Liver (tissue), 9 donors: ENCODE results near the gene PREX1. TPM values are rescaled to one million over a fixed set of nuclear protein-coding genes. Genes with fewer than 3 reads are reported as not detected.

Source experiments
- DNase-seq: peaks from one replicate; pipeline ENCODE4 v3.0.0-alpha.2; 2017; ENCODE audit warnings: low spot score
- H3K27ac ChIP-seq, 2 donors: one replicate each; pipeline ENCODE4 v1.7.0; 2013; ENCODE audit warnings: inconsistent platforms in 2 of 2, low read length in 2 of 2, control low read depth in 1 of 2, low read depth in 1 of 2, mild to moderate bottlenecking in 1 of 2
- H3K27me3 ChIP-seq, 4 donors: one replicate each; pipeline versions ENCODE4 v1.6.1 to v1.7.0; 2013; ENCODE audit warnings: low read length in 3 of 4, inconsistent platforms in 1 of 4, mild to moderate bottlenecking in 1 of 4, moderate library complexity in 1 of 4; ENCODE audit not compliant: control insufficient read depth in 4 of 4, insufficient read depth in 4 of 4
- H3K36me3 ChIP-seq, 4 donors: one replicate each; pipeline versions ENCODE4 v1.6.1 to v1.7.0; 2013; ENCODE audit warnings: low read length in 3 of 4, mild to moderate bottlenecking in 3 of 4, low read depth in 1 of 4, moderate library complexity in 1 of 4; ENCODE audit not compliant: control insufficient read depth in 4 of 4, insufficient read depth in 3 of 4
- H3K4me1 ChIP-seq, 4 donors: one replicate each; pipeline versions ENCODE4 v1.6.1 to v1.7.0; 2013; ENCODE audit warnings: low read length in 3 of 4, mild to moderate bottlenecking in 3 of 4, moderate library complexity in 1 of 4; ENCODE audit not compliant: control insufficient read depth in 4 of 4, insufficient read depth in 4 of 4
- H3K4me3 ChIP-seq, 3 donors: one replicate each; pipeline versions ENCODE4 v1.6.1 to v1.7.0; 2013; ENCODE audit warnings: low read length in 3 of 3, control low read depth in 1 of 3, low read depth in 1 of 3, mild to moderate bottlenecking in 1 of 3
- H3K9ac ChIP-seq, 2 donors: one replicate each; pipeline ENCODE4 v1.7.0; 2013; ENCODE audit warnings: low read length in 2 of 2, mild to moderate bottlenecking in 2 of 2, moderate library complexity in 2 of 2, control low read depth in 1 of 2, low read depth in 1 of 2
- H3K9me3 ChIP-seq, 4 donors: one replicate each; pipeline versions ENCODE4 v1.6.1 to v1.7.0; 2013; ENCODE audit warnings: low read length in 3 of 4; ENCODE audit not compliant: control insufficient read depth in 4 of 4
- EGR1 ChIP-seq, 2 donors: IDR thresholded peaks; 2 replicates each; pipeline ENCODE4 v1.6.1; 2016 to 2018; ENCODE audit warnings: antibody characterized with exemption in 2 of 2, low read depth in 2 of 2
- FOXA1 ChIP-seq: IDR thresholded peaks from 2 replicates; pipeline ENCODE4 v1.6.1; 2016; ENCODE audit warnings: antibody characterized with exemption
- FOXA2 ChIP-seq: IDR thresholded peaks from 2 replicates; pipeline ENCODE4 v1.6.1; 2016; ENCODE audit warnings: antibody characterized with exemption
- GABPA ChIP-seq, 2 donors: IDR thresholded peaks in 1 of 2; conservative IDR thresholded peaks in 1 of 2; 2 replicates each; pipeline ENCODE4 v1.6.1; 2016; ENCODE audit warnings: antibody characterized with exemption in 2 of 2, mild to moderate bottlenecking in 1 of 2, moderate library complexity in 1 of 2
- HNF4A ChIP-seq, 2 donors: conservative IDR thresholded peaks; 2 replicates each; pipeline ENCODE4 v1.6.1; 2016; ENCODE audit warnings: antibody characterized with exemption in 2 of 2, mild to moderate bottlenecking in 2 of 2
- HNF4G ChIP-seq: IDR thresholded peaks from 2 replicates; pipeline ENCODE4 v1.6.1; 2016; ENCODE audit warnings: antibody characterized with exemption
- NR2F2 ChIP-seq: IDR thresholded peaks from 2 replicates; pipeline ENCODE4 v1.6.1; 2016; ENCODE audit warnings: antibody characterized with exemption
- RAD21 ChIP-seq, 2 donors: IDR thresholded peaks; 2 replicates each; pipeline ENCODE4 v1.6.1; 2016; ENCODE audit warnings: antibody characterized with exemption in 2 of 2, mild to moderate bottlenecking in 2 of 2
- RXRA ChIP-seq, 2 donors: IDR thresholded peaks; 2 replicates each; pipeline ENCODE4 v1.6.1; 2017 to 2018; ENCODE audit warnings: antibody characterized with exemption in 2 of 2, mild to moderate bottlenecking in 1 of 2
- SP1 ChIP-seq: IDR thresholded peaks from 2 replicates; pipeline ENCODE4 v1.6.1; 2018; ENCODE audit warnings: antibody characterized with exemption, mild to moderate bottlenecking
- YY1 ChIP-seq: IDR thresholded peaks from 2 replicates; pipeline ENCODE4 v1.6.1; 2016; ENCODE audit warnings: antibody characterized with exemption, mild to moderate bottlenecking
- WGBS: extraction: QIAGEN DNeasy Blood & Tissue Kit; methylation state at CpG from one replicate; pipeline ENCODE4 v1.1.7; 2013; 5-methylcytosine and 5-hydroxymethylcytosine counted together
- polyA plus RNA-seq, 2 donors: library from polyadenylated mRNA; stranded (reverse) in 1 of 2; unstranded in 1 of 2; fragments of 200-250 nt in 1 of 2; fragments of >200 nt in 1 of 2; fragmentation: Nextera tagmentation in 1 of 2; extraction: Ambion mirVana in 1 of 2; gene quantifications; one replicate each; pipeline versions ENCODE4 v1.2.1 to v1.2.3, GENCODE V29; 2013 to 2015
- total RNA-seq, 2 donors: library from RNA; depleted of rRNA; stranded (reverse); fragments of >200 nt; gene quantifications; one replicate each; pipeline ENCODE4 v1.2.3, GENCODE V29; 2014
- TF ChIP-seq, protein P1 (sequence below): IDR thresholded peaks from 2 replicates; pipeline ENCODE4 v1.6.1; 2016; ENCODE audit warnings: antibody characterized with exemption
- TF ChIP-seq, protein P2 (sequence below): IDR thresholded peaks from 2 replicates; pipeline ENCODE4 v1.6.1; 2016; ENCODE audit warnings: antibody characterized with exemption
- TF ChIP-seq, protein P3 (sequence below): IDR thresholded peaks from 2 replicates; pipeline ENCODE4 v1.6.1; 2016; ENCODE audit warnings: antibody characterized with exemption
- TF ChIP-seq, protein P4 (sequence below): IDR thresholded peaks from 2 replicates; pipeline ENCODE4 v1.6.1; 2016; ENCODE audit warnings: antibody characterized with exemption, mild to moderate bottlenecking
- donor health status: healthy.
- donor health status: healthy.
- donor health status: healthy.
- donor health status: healthy.
- donor health status: healthy.

PREX1 gene
- total and polyA plus RNA-seq, 4 donors, result 2.2 to 18.0 (median 10.8) TPM

DNA sequence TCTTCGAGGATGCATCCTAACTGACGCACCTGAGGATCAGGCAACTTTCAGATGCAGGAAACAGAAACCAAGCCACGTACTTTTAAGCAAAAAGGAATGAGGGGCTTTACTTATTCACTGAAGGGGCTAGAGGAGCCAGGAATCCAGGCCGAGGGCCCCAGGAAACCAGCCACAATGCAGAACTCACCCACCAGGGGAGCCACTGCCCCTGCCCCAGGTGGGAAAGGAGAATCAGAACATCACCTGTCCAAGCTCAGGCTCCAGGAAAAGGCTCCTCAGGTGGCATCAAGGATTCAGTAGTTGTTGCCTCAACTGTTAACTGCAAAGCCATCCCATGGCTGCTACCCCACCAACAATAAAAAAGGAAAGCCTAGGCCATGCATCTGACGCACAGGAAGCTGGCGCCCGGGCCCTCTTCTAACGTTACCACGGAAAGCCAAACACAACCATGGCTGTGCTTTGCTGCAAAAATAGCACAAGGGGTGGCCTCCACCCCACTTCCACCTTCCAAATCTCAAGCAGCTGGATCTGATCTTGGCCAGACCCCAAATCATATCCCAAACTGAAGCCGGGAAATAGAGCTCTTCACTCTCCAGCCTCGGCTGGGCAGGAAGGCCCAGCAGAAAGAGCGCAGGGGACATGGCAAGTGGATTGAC, 121.0 kb downstream of the PREX1 start (continued):
- TF ChIP-seq, protein P1, sequence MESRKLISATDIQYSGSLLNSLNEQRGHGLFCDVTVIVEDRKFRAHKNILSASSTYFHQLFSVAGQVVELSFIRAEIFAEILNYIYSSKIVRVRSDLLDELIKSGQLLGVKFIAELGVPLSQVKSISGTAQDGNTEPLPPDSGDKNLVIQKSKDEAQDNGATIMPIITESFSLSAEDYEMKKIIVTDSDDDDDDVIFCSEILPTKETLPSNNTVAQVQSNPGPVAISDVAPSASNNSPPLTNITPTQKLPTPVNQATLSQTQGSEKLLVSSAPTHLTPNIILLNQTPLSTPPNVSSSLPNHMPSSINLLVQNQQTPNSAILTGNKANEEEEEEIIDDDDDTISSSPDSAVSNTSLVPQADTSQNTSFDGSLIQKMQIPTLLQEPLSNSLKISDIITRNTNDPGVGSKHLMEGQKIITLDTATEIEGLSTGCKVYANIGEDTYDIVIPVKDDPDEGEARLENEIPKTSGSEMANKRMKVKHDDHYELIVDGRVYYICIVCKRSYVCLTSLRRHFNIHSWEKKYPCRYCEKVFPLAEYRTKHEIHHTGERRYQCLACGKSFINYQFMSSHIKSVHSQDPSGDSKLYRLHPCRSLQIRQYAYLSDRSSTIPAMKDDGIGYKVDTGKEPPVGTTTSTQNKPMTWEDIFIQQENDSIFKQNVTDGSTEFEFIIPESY, result no peak
- TF ChIP-seq EGR1 (IDR thresholded peaks at IDR 0.05; ENCODE audit: low read depth in 2 of 2), result no peak

DNA sequence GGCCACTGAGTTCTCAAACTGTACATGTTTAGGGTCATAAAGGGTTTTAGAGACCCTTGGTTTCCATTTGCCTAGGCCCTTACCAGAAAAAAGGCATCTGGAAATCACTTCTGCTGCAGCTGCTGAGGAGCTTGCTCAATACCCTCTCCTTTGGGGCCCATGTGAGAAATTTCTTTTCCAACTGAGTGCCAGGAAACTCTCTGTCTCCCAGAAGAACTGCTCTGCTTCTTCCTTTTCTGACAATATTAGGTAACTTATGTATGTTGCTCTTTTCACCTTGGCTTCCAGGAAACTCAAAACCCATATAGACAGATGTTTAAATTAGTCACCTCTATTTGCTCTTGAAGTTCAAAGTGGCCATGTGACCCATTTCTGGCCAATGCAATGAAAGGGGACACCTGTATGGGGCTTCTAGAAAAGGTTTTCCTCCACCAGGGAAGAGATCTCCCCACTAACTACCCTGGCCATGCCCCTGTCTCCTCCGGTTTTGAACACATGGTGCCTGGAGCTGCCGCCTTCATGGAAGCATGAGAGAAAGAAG, 121.6 kb downstream of the PREX1 start:
- no peak for DNase-seq
- 89% methylated on average over 2 of the region's 2 CpGs for WGBS
- no peaks in the 10 kb centered on the region for H3K36me3 ChIP-seq

More for the DNA sequence above, 121.6 kb downstream of the PREX1 start:
- H3K9me3 ChIP-seq, result no peaks in the 10 kb centered on the region
- no peaks in the 10 kb centered on the region for H3K27me3 ChIP-seq
- H3K4me1 ChIP-seq, result no peaks in the 10 kb centered on the region
- H3K4me3 ChIP-seq, result no peak overlapping the region
- no peak overlapping the region for H3K27ac ChIP-seq
- no peak for TF ChIP-seq GABPA (IDR thresholded peaks at IDR 0.05 in 1 of 2, conservative IDR thresholded peaks at IDR 0.05 in 1 of 2)
- no peak for TF ChIP-seq HNF4G
- TF ChIP-seq, protein P2, sequence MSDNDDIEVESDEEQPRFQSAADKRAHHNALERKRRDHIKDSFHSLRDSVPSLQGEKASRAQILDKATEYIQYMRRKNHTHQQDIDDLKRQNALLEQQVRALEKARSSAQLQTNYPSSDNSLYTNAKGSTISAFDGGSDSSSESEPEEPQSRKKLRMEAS, result no peak
- TF ChIP-seq, protein P3, sequence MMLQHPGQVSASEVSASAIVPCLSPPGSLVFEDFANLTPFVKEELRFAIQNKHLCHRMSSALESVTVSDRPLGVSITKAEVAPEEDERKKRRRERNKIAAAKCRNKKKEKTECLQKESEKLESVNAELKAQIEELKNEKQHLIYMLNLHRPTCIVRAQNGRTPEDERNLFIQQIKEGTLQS, result no peak
- no peak for TF ChIP-seq HNF4A (conservative IDR thresholded peaks at IDR 0.05)
- TF ChIP-seq, protein P1, result no peak
- TF ChIP-seq RXRA (IDR thresholded peaks at IDR 0.05), result no peak
- TF ChIP-seq, protein P4, sequence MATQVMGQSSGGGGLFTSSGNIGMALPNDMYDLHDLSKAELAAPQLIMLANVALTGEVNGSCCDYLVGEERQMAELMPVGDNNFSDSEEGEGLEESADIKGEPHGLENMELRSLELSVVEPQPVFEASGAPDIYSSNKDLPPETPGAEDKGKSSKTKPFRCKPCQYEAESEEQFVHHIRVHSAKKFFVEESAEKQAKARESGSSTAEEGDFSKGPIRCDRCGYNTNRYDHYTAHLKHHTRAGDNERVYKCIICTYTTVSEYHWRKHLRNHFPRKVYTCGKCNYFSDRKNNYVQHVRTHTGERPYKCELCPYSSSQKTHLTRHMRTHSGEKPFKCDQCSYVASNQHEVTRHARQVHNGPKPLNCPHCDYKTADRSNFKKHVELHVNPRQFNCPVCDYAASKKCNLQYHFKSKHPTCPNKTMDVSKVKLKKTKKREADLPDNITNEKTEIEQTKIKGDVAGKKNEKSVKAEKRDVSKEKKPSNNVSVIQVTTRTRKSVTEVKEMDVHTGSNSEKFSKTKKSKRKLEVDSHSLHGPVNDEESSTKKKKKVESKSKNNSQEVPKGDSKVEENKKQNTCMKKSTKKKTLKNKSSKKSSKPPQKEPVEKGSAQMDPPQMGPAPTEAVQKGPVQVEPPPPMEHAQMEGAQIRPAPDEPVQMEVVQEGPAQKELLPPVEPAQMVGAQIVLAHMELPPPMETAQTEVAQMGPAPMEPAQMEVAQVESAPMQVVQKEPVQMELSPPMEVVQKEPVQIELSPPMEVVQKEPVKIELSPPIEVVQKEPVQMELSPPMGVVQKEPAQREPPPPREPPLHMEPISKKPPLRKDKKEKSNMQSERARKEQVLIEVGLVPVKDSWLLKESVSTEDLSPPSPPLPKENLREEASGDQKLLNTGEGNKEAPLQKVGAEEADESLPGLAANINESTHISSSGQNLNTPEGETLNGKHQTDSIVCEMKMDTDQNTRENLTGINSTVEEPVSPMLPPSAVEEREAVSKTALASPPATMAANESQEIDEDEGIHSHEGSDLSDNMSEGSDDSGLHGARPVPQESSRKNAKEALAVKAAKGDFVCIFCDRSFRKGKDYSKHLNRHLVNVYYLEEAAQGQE, result no peak
- no peak for TF ChIP-seq YY1
- TF ChIP-seq FOXA1, result no peak
- TF ChIP-seq SP1, result no peak
- no peak for TF ChIP-seq RAD21 (IDR thresholded peaks at IDR 0.05)
- no peak for TF ChIP-seq EGR1 (IDR thresholded peaks at IDR 0.05; ENCODE audit: low read depth in 2 of 2)
- no peak for TF ChIP-seq FOXA2
- TF ChIP-seq NR2F2, result no peak
- no peak overlapping the region for H3K9ac ChIP-seq
